Right lobe of liver (tissue), 4 donors: ENCODE results near the gene C5orf46.

ENCODE experiments used
- CTCF ChIP-seq, 4 donors: fragments of 200-600 bp in 3 of 4; fragments of 450-650 bp in 1 of 4; IDR thresholded peaks; one replicate each; pipeline versions ENCODE4 v1.5.1 to v1.8.0; 2016 to 2022; ENCODE audit warnings: antibody characterized with exemption in 4 of 4, mild to moderate bottlenecking in 2 of 4
- POLR2A ChIP-seq: fragments of 450-650 bp; IDR thresholded peaks from one replicate; pipeline ENCODE4 v1.6.1; 2017; ENCODE audit warnings: antibody characterized with exemption, mild to moderate bottlenecking
- donor health status: DM: no; HTN: no; CAD: no.
- donor health status: DM: no; HTN: no; CAD: no.
- donor health status: DM: no; HTN: yes; CAD: no.

- TF ChIP-seq POLR2A (no peak), CTCF (IDR thresholded peaks at IDR 0.05) (peak; percentile 66 to 75 (median 72))
Observed at GRCh38 chr5:147887026-147887627, 19.2 kb downstream of the C5orf46 start.
